Loucy (cell line): ENCODE data around the gene GALNT9.

Experiments used
- H2AFZ ChIP-seq: fragments of 200-600 bp; sonication (generic); 2 replicates; pipeline ENCODE4 v1.6.0; 2016; ENCODE audit warnings: antibody characterized with exemption, mild to moderate bottlenecking, low read length, moderate library complexity
- H3F3A ChIP-seq: fragments of 200-600 bp; 2 replicates; pipeline ENCODE4 v1.6.0; 2016; ENCODE audit warnings: antibody characterized with exemption, low read depth, mild to moderate bottlenecking
- H3K27me3 ChIP-seq: fragments of 200-600 bp; sonication (generic); 2 replicates; pipeline ENCODE4 v1.6.1; 2014; ENCODE audit warnings: low read length, mild to moderate bottlenecking; ENCODE audit not compliant: insufficient read depth, poor library complexity, severe bottlenecking
- H3K36me3 ChIP-seq: fragments of 200-600 bp; sonication (generic); 2 replicates; pipeline ENCODE4 v1.6.1; 2016; ENCODE audit warnings: low read length; ENCODE audit not compliant: insufficient read depth
- H3K4me1 ChIP-seq: fragments of 200-600 bp; sonication (generic); 2 replicates; pipeline ENCODE4 v1.5.1; 2014; ENCODE audit warnings: low read length, mild to moderate bottlenecking; ENCODE audit not compliant: insufficient read depth, poor library complexity, severe bottlenecking
- H3K4me2 ChIP-seq: fragments of 200-600 bp; sonication (generic); 2 replicates; pipeline ENCODE4 v1.6.0; 2014; ENCODE audit warnings: antibody characterized with exemption, low read length, low read depth, mild to moderate bottlenecking; ENCODE audit not compliant: poor library complexity, severe bottlenecking
- H3K4me3 ChIP-seq: fragments of 200-600 bp; sonication (generic); 2 replicates; pipeline ENCODE4 v1.5.1; 2014; ENCODE audit warnings: low read length, mild to moderate bottlenecking, mixed read lengths; ENCODE audit not compliant: poor library complexity, severe bottlenecking
- H3K79me2 ChIP-seq: fragments of 200-600 bp; sonication (generic); 2 replicates; pipeline ENCODE4 v1.6.1; 2014; ENCODE audit warnings: low read length; ENCODE audit not compliant: insufficient read depth
- H3K9ac ChIP-seq: fragments of 200-600 bp; sonication (generic); 2 replicates; pipeline ENCODE4 v1.6.0; 2014; ENCODE audit warnings: mild to moderate bottlenecking, low read depth, low read length, moderate library complexity; ENCODE audit not compliant: poor library complexity, severe bottlenecking
- H3K9me2 ChIP-seq: fragments of 200-600 bp; sonication (generic); replicated peaks from 2 replicates; pipeline ENCODE4 v1.6.1; 2016; ENCODE audit warnings: low read depth, low read length, mixed read lengths
- H3K9me3 ChIP-seq: fragments of 200-600 bp; sonication (generic); 2 replicates; pipeline ENCODE4 v1.6.1; 2014; ENCODE audit warnings: mild to moderate bottlenecking, antibody characterized with exemption, low read length, low read depth; ENCODE audit not compliant: insufficient read depth
- H4K20me1 ChIP-seq: fragments of 200-600 bp; sonication (generic); 2 replicates; pipeline ENCODE4 v1.6.0; 2014; ENCODE audit warnings: antibody characterized with exemption, low read length, mild to moderate bottlenecking; ENCODE audit not compliant: insufficient read depth, poor library complexity, severe bottlenecking
- EZH2phosphoT487 ChIP-seq: fragments of 200-600 bp; IDR thresholded peaks from 2 replicates; pipeline ENCODE4 v1.6.1; 2018; ENCODE audit warnings: antibody characterized with exemption, mild to moderate bottlenecking, moderate library complexity, borderline replicate concordance
- TF ChIP-seq, protein P1 (sequence below): fragments of 200-600 bp; sonication (generic); conservative IDR thresholded peaks from 2 replicates; pipeline ENCODE4 v1.5.1; 2014; ENCODE audit warnings: mild to moderate bottlenecking, antibody characterized with exemption, low read length

GALNT9 gene

DNA sequence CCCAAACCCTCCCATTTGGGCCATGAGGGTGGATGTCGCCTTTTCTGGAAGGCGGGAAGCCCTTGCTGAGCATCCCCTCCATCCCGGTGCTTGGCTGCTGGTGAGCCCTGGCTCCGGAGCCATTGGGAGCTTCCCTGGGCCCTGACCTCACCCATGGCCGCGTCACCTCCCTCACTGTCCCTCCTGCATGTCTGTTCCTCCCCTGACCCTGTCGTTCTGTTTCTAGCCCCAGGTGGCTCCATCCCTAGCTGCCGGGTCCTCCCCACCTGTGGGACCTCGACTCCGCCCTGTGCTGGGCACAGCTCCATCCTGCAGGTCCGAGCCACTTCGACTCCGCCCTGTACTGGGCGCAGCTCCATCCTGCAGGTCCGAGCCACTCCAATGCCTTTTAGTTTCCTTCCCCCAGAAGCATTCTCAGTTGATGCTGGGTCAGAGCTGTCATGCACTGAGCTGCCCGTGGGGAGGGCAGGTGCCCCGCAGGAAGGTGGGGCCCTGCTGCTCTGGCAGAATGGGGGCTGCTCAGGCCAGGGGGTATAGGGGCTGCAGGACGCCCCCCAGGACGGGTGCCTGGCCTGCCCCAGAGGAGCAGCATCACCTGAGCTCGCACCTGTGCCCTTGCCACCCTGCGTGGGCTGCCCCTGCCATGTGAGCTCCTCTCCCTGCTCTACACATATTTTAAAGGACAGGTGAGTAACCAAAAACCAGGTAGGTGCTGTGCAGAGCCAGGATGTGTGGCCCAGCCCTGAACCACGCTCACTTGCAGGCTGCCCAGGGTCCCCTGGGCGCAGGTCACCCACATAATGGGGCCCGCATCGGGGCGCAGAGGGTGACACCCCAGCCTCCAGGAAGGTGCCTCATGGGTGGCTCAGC lies 166.1 kb downstream of the GALNT9 start:
- H2AFZ ChIP-seq = peak overlapping the region; percentile 73; the same call in 1 of the 2 replicates
- peaks cover 32% of the 10 kb centered on the region for H3K4me1 ChIP-seq
- no peaks in the 10 kb centered on the region for H3K9me3 ChIP-seq
- peak overlapping the region; percentile 57 for H3K9ac ChIP-seq
- no peaks in the 10 kb centered on the region for H4K20me1 ChIP-seq
- peak overlapping the region; percentile 64 for H3K4me3 ChIP-seq
- TF ChIP-seq, protein P1, sequence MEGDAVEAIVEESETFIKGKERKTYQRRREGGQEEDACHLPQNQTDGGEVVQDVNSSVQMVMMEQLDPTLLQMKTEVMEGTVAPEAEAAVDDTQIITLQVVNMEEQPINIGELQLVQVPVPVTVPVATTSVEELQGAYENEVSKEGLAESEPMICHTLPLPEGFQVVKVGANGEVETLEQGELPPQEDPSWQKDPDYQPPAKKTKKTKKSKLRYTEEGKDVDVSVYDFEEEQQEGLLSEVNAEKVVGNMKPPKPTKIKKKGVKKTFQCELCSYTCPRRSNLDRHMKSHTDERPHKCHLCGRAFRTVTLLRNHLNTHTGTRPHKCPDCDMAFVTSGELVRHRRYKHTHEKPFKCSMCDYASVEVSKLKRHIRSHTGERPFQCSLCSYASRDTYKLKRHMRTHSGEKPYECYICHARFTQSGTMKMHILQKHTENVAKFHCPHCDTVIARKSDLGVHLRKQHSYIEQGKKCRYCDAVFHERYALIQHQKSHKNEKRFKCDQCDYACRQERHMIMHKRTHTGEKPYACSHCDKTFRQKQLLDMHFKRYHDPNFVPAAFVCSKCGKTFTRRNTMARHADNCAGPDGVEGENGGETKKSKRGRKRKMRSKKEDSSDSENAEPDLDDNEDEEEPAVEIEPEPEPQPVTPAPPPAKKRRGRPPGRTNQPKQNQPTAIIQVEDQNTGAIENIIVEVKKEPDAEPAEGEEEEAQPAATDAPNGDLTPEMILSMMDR = no peak
- no peaks in the 10 kb centered on the region for H3K27me3 ChIP-seq
- no peaks in the 10 kb centered on the region for H3K79me2 ChIP-seq
- H3F3A ChIP-seq = no peaks in the 10 kb centered on the region
- H3K9me2 ChIP-seq = no peaks in the 10 kb centered on the region
- peak overlapping the region; percentile 70 for H3K4me2 ChIP-seq
- H3K36me3 ChIP-seq = no peaks in the 10 kb centered on the region

DNA sequence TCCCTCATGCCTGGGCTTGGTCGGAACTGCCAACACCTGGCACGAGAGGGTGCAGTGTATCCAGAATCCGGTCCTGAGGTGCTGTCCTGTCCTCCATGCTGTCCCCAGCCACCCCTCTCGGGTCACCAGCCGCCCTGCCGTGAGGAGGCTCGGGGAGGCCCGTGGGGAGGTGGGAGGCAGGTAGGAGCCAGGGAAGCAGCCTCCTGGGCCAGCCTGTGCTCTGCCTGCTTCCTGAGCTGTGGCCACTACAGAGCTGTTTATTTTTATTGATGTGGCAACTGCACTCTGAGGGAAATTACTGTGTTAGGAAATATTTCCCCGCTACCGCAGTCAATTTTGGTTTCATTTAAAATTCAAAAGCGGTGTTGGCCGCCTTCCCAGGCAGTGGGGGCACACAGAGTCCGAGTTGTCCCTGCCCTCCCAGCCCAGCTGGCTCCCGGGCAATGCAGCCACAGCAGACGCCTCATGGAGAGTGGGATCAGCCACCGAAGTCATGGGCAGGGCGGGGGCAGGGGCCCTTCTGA lies 166.8 kb downstream of the GALNT9 start:
- Histone ChIP-seq H3K9me3 (no peaks in the 10 kb centered on the region), H3F3A (no peaks in the 10 kb centered on the region), H4K20me1 (no peaks in the 10 kb centered on the region), H3K9ac (peak overlapping the region; percentile 57), H3K9me2 (no peaks in the 10 kb centered on the region), H3K4me3 (peak overlapping the region; percentile 64), H2AFZ (peak overlapping the region; percentile 73; the same call in 1 of the 2 replicates), H3K36me3 (peaks cover 4% of the 10 kb centered on the region; the same call in 1 of the 2 replicates), H3K27me3 (no peaks in the 10 kb centered on the region), H3K4me1 (peaks cover 25% of the 10 kb centered on the region), H3K4me2 (peak overlapping the region; percentile 70), H3K79me2 (no peaks in the 10 kb centered on the region)
- no peak for TF ChIP-seq EZH2phosphoT487
- TF ChIP-seq, protein P1 = peak; percentile 43

DNA sequence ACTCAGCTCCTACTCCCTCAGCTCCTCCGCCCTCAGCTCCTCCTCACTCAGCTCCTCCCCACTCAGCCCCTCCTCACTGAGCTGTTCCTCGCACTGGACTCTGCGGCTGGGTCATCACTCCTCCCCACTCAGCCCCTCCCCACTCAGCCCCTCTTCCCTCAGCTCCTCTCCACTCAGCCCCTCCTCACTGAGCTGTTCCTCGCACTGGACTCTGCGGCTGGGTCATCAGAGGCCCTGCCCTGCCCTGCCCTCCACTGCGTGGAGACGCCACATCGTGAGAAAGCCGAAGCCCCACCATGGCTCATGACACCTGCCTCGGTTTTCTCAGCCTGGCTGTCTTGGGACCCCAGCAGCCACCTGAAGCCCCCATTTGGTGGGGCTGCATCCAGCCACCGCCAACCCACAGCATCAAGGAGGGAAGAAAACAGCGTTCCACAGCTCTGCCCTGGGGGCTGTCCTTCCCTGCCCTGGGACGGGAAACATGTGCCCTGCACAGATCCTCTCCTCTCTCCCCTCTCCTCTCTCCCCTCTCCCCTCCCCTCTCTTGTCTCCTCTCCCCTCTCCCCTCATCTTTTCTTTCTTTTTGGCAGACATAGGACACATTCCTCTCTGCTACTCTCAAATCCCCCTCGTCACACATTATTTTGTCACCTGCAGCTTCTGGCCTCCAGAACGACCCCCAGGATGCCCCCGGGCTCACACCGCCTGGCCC lies 167.4 kb downstream of the GALNT9 start:
- Histone ChIP-seq H3K4me1 (peaks cover 19% of the 10 kb centered on the region), H3K27me3 (no peaks in the 10 kb centered on the region), H3K79me2 (no peaks in the 10 kb centered on the region), H3K9me3 (no peaks in the 10 kb centered on the region), H4K20me1 (no peaks in the 10 kb centered on the region), H2AFZ (peak overlapping the region; percentile 73; the same call in 1 of the 2 replicates), H3K9me2 (no peaks in the 10 kb centered on the region), H3F3A (peaks cover 3% of the 10 kb centered on the region), H3K4me2 (peak overlapping the region; percentile 70), H3K4me3 (peak overlapping the region; percentile 64), H3K9ac (peak overlapping the region; percentile 57), H3K36me3 (peaks cover 9% of the 10 kb centered on the region; the same call in 1 of the 2 replicates)
- TF ChIP-seq EZH2phosphoT487 = no peak
